Measurements from ENCODE around the gene TF. TPM values are rescaled to one million over a fixed set of nuclear protein-coding genes. Genes with fewer than 3 reads are reported as not detected.

The TF gene
- total RNA-seq, 1 donor from 2014 or later = 2.8 TPM

GRCh38 chr3:133753107-133753778 lies 7.0 kb downstream of the TF start:
- Histone ChIP-seq H3K27me3 (ENCODE audit: low read depth) (no peaks in the 10 kb centered on the region), H3K27ac (no peak overlapping the region), H3K4me3 (no peak overlapping the region), H3K36me3 (no peaks in the 10 kb centered on the region), H3K9me3 (no peaks in the 10 kb centered on the region), H3K4me1 (no peaks in the 10 kb centered on the region)
- ATAC-seq = no peak
- DNase-seq = no peak
- intact Hi-C loops (cut with DNase I) = no loop called here
- TF ChIP-seq CTCF (IDR thresholded peaks at IDR 0.05) = no peak

- DNase-seq = no peak
- Histone ChIP-seq H3K27ac (no peak overlapping the region), H3K36me3 (no peaks in the 10 kb centered on the region), H3K9me3 (no peaks in the 10 kb centered on the region), H3K4me1 (no peaks in the 10 kb centered on the region), H3K27me3 (ENCODE audit: low read depth) (no peaks in the 10 kb centered on the region), H3K4me3 (no peak overlapping the region)
- no peak for TF ChIP-seq CTCF (IDR thresholded peaks at IDR 0.05)
- no peak for ATAC-seq
- intact Hi-C loops (cut with DNase I) = no loop called here
These were observed 7.6 kb downstream of the TF start for GRCh38 chr3:133753779-133754164.

- H3K27me3 ChIP-seq (ENCODE audit: low read depth) = no peaks in the 10 kb centered on the region
- H3K4me1 ChIP-seq = no peaks in the 10 kb centered on the region
- TF ChIP-seq CTCF (IDR thresholded peaks at IDR 0.05) = no peak
- H3K27ac ChIP-seq = no peak overlapping the region
- ATAC-seq (no peak), DNase-seq (no peak)
- no peak overlapping the region for H3K4me3 ChIP-seq
- H3K36me3 ChIP-seq = no peaks in the 10 kb centered on the region
- H3K9me3 ChIP-seq = no peaks in the 10 kb centered on the region
- intact Hi-C loops (cut with DNase I) = no loop called here
These were observed 8.3 kb downstream of the TF start for GRCh38 chr3:133754455-133754854.

- H3K27ac ChIP-seq = no peak overlapping the region
- no peaks in the 10 kb centered on the region for H3K9me3 ChIP-seq
- intact Hi-C loops (cut with DNase I) = no loop called here
- no peaks in the 10 kb centered on the region for H3K36me3 ChIP-seq
- DNase-seq (no peak), ATAC-seq (no peak)
- H3K4me1 ChIP-seq = no peaks in the 10 kb centered on the region
- TF ChIP-seq CTCF (IDR thresholded peaks at IDR 0.05) = no peak
- no peak overlapping the region for H3K4me3 ChIP-seq
- no peaks in the 10 kb centered on the region for H3K27me3 ChIP-seq (ENCODE audit: low read depth)
These were observed 9.0 kb downstream of the TF start for GRCh38 chr3:133754973-133755828.

- Histone ChIP-seq H3K27ac (no peak overlapping the region), H3K4me1 (no peaks in the 10 kb centered on the region), H3K4me3 (no peak overlapping the region), H3K27me3 (ENCODE audit: low read depth) (no peaks in the 10 kb centered on the region), H3K36me3 (no peaks in the 10 kb centered on the region), H3K9me3 (no peaks in the 10 kb centered on the region)
- DNase-seq = no peak
- ATAC-seq = no peak
- no peak for TF ChIP-seq CTCF (IDR thresholded peaks at IDR 0.05)
- intact Hi-C loops (cut with DNase I) = no loop called here
These were observed 10.8 kb downstream of the TF start for GRCh38 chr3:133756716-133757694.

Measured in lower lobe of right lung (tissue), 2 donors.